ENCODE measurements around the gene PPTC7.

DNA sequence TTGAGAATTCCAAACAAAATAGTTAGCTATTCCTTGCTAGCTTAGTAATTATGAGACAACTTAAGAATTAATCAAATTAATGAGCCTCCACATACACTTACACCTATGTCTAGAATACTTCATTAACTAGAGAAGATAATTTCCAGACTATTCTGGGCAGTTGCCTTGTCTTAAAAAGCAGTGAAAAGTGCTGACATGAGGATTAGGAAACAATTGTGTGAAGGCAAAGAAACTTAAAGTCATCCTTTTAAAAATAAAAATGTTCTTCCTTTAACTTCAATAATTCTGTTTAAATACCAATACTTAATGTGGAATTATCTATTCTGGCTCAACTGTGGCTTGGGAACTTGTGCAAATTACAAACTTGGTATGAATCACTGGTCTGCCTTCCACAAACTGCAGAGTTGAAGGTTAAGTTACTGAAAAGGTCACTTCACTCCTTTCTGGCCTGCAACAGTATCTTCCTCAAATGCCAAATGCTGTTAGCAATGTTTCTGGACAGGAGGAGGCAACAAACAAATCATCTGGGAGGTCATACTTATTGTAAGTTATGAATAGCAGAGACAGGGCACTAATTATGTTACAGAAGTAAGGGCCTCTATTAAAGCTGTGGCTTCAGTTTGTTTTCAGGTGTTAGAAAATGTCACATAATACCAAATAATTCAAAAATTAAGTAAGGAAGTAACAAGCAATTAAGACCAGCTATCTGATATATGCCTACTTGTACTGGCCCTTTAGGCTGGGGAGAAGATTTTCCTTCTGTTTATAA lies 19.2 kb downstream of the PPTC7 start:
- TF ChIP-seq EZH2 (IDR thresholded peaks at IDR 0.05; ENCODE audit: low read depth) = no peak
- TF ChIP-seq, protein P1, sequence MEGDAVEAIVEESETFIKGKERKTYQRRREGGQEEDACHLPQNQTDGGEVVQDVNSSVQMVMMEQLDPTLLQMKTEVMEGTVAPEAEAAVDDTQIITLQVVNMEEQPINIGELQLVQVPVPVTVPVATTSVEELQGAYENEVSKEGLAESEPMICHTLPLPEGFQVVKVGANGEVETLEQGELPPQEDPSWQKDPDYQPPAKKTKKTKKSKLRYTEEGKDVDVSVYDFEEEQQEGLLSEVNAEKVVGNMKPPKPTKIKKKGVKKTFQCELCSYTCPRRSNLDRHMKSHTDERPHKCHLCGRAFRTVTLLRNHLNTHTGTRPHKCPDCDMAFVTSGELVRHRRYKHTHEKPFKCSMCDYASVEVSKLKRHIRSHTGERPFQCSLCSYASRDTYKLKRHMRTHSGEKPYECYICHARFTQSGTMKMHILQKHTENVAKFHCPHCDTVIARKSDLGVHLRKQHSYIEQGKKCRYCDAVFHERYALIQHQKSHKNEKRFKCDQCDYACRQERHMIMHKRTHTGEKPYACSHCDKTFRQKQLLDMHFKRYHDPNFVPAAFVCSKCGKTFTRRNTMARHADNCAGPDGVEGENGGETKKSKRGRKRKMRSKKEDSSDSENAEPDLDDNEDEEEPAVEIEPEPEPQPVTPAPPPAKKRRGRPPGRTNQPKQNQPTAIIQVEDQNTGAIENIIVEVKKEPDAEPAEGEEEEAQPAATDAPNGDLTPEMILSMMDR (conservative IDR thresholded peaks at IDR 0.05) = no peak
